ENCODE results near the gene CCDC50.

The CCDC50 gene

GRCh38 chr3:191381303-191381702 is 52.1 kb downstream of the CCDC50 start:
- no peak for DNase-seq

DNA sequence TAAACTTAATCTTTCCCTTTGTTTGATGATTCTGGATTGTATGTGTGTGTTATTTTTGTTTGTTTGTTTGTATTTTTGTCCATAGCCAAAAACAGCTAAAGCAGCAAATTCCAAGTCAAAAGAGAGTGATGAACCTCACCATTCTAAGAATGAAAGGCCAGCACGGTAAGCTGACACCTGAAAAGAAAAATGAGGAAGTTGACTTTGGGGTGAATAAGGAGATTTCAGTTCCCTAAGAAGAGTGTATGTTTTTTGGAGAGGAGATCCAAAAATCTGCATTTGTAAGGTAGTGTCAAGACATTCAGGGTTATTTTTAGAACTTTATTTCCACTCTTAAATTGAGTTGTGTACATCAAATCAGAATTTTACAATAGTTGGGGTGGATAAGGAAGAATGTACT is 53.5 kb downstream of the CCDC50 start:
- DNase-seq = no peak

GRCh38 chr3:191383124-191383523 is 53.9 kb downstream of the CCDC50 start:
- no peak for DNase-seq

GRCh38 chr3:191385101-191385500 is 55.9 kb downstream of the CCDC50 start:
- no peak for DNase-seq

- no peak for DNase-seq
Observed at GRCh38 chr3:191387441-191388077, 58.4 kb downstream of the CCDC50 start.

DNA sequence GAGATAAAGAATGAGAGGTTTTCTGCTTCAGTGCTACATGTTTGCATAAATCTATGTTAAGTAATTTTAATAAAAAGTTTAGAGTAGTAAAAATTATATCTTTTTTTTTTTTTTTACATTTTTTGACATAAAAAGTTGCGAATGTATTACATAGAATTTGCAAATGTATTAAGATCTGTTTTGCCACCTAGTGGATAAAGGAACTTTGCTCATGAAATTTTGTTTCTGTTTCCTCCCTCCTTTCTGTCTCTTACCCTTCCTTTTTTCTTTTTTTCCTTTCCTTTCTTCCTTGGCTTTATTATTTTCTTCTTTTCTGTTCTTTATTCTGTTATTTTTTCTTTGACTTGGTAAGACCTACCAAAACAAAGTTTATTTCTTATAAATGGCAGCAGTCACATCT is 59.6 kb downstream of the CCDC50 start:
- DNase-seq = no peak

DNA sequence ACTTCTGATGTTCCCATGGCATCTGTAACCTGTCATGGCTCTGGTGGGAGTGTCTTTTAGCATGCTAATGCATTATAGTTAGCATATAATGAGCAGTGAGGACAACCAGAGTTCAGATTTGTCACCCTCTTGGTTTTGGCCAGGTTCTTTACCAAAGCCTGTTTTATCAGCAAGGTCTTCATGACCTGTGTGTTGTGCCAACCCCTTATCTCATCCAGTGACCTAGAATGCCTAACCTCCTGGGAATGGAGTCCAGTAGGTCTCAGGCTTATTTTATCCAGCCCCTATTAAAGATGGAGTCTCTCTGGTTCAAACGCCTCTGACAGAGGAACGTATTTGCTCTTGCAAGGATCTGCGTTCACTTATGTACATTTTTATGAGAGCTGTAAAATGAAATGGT is 61.4 kb downstream of the CCDC50 start:
- no peak for DNase-seq

GRCh38 chr3:191391861-191392808 is 62.9 kb downstream of the CCDC50 start:
- no peak for DNase-seq

DNA sequence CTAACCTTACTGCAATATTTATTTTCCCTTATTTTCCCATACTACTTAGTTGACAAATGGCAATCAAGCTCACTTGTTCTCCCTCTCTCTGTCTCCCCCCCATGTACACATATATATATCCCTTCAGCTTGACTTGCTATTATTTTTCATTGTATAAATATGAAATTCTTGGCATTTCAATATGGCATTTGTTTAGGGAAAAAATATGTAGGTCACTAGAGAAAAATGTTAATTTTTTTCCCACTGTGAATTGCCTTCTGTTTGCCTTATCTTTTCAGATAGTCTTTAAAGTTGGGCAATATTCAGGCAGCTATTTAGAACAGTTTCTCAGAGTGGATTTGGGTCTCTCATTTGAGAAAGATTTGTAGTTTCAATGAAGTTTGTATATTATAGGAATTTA is 64.0 kb downstream of the CCDC50 start:
- no peak for DNase-seq

- DNase-seq = no peak
Observed at GRCh38 chr3:191397771-191398170, 68.6 kb downstream of the CCDC50 start.

GRCh38 chr3:191398607-191399006 is 69.4 kb downstream of the CCDC50 start:
- no peak for DNase-seq

DNA sequence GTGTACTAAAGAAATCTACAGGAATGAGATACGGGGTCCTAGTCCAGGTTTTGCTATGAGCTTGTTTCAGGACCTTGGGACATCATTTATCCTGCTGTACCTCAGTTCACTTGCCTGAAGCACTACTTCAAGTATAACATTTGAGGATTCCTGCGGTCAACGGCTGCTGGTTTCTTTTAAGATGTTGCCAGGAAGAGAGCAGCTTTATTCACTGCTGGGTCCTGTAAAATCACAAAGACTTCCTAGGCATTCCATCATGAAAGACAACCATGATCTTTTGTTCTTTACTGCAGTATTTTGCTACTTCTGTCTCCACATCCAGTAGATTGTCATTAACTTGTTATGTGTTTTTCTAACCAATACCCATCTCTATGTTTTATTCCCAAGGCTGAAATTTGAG is 70.7 kb downstream of the CCDC50 start:
- DNase-seq = no peak

DNA sequence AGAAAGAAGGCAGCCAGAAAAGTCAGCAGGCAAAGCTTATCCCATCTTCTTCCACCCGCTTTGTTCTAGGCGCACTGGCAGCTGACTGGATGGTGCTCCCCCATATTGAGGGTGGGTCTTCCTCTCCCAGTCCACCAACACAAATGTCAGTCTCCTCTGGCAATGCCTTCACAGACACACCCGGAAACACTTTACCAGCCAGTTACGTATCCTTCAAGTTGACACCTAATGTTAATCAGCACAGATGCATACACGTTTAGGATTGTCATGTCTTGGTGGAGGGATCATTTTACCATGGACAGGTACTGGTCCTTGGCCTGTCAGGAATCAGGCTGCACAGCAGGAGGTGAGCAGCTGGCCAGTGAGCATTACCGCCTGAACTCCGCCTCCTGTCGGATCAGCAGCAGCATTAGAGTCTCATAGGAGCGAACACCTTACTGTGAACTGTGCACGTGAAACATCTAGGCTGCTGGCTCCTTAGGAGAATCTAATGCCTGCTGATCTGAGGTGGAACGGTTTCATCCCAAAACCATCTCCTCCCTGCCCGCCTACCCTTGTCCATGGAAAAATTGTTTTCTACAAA is 72.7 kb downstream of the CCDC50 start:
- DNase-seq = no peak

GRCh38 chr3:191409791-191410359 is 80.7 kb downstream of the CCDC50 start:
- no peak for DNase-seq

DNA sequence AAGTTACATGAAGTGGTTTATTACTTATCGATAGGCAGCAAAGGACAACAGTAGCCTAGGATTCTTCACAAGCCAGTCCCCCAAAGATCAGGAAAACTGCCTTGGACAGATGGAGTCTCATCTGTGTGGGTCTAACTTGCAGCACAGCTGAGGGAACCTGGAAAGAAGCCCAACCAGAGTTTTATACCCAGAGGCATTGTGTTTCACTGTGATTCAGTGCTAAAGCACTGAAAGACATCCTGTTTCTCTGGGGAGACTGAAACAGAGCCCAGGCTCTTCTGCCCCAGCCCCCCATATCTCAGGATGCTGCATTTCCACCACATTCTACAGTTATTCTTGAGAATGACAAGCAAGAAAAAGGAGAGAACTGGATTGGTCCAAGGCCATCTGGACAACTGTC is 83.6 kb downstream of the CCDC50 start:
- DNase-seq = no peak

DNA sequence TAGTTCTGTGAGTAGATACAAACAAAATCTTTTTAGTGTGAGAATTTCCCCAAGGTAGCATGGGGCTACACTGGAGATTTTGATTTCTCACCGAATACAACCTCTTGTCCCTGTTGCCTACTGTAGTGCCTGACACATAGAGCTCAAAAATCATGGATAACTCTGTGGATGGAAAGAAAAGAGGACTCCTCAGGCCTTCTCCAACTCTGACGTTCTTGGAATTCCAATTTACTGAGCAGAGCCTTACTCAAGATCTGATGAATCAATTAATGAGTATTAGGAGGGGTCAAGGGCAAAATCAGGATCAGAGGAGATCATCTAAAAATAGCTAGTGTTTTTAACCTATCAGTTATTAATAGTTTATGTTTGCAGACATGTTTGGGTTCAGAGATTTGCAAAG is 85.1 kb downstream of the CCDC50 start:
- no peak for DNase-seq

- no peak for DNase-seq
Observed at GRCh38 chr3:191414732-191415131, 85.5 kb downstream of the CCDC50 start.

DNA sequence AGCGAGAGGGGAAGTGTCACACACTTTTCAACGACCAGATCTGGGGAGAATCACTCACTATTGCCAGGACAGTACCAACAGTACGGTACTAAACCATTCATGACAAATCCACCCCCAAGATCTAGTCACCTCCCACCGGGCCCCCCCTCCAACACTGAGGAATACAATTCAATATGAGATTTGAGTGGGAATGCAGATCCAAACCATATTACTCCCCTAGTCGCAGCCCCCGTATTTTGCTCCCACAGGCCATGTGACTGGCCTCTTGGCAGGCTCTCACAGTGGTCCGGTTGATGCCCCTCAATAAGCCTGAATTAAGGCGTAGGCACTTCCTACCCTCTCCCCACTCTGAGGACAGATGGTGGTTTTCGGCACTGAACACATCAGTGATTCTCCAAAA is 86.4 kb downstream of the CCDC50 start:
- no peak for DNase-seq

DNA sequence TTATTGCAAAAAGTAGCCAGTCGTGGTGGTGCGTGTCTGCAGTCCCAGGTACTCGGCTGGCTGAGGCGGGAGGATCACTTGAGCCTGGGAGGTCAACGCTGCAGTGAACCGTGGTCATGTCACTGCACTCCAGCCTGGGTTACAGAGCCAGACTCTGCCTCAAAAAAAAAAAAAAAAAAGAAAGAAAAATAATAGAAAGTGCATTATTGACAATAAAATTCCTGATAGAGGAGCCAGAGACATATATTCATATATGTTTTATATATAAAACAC is 88.2 kb downstream of the CCDC50 start:
- DNase-seq = no peak

DNA sequence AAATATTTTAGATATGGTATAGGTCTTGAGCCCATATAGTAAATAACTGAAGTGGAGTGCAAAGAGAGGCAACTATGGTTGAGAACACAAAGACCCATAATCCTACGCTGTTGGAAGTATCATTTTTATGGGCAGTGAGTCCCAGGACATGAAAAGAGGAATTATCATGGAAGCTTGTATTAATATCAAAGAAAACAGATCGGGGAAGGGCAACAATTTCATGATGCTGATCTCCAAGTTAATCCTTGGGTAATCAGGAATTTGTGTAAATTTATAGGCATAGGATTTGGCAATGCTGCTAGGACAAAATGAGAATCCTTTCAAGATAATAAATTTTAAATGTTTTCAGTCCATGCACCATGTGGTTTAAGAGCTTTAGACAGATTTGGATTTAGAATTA is 91.6 kb downstream of the CCDC50 start:
- no peak for DNase-seq

DNA sequence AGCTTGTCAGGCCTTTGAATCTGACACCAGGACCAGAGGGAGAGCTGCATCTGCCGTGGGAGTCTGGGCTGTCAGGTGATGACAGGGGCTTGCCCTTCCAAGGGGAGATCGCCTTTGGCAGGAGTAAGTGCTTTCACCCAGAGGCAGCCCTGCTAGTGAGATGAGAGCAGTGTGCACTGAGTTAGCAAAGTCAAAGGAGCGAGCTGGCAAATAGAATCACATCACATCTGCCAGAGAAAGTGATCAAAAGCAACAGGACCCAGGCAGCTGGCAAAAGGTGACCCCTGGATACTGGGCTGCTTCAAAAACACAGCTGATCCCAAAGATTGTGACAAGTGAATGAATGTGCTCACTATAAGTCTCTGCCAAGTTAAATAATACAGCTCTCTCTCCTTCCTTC is 95.7 kb downstream of the CCDC50 start:
- DNase-seq = no peak

GRCh38 chr3:191425322-191425734 is 96.1 kb downstream of the CCDC50 start:
- no peak for DNase-seq

- DNase-seq = no peak
Observed at GRCh38 chr3:191426311-191426710, 97.1 kb downstream of the CCDC50 start.

DNA sequence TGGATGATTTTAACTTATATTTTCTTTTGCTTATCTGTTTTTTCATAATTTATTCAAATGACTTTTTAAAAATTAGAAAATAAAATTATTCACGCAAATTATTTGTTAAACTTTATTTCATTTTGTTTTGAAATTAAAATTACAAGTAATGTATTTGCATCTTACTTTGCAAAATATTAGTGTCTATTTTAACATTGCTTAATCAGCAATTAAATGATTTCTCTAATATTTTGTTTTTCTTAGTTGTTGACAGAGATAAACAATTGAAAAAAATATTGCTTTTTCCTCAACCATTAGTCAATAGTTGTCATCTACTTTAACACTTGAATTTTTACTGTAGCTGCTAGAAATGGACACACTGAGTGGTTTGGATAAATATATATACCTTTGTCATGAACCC is 99.0 kb downstream of the CCDC50 start:
- DNase-seq = no peak
